WTC11 (cell line): ENCODE measurements around the gene PLEKHA5. TPM values are rescaled to one million over a fixed set of nuclear protein-coding genes. Genes with fewer than 3 reads are reported as not detected.
"Not testable (repeated sequence)": the region's sequence is repeated elsewhere in the genome, so short reads cannot be mapped to it uniquely, and the experiment has no call there.

Source experiments
- ATAC-seq: fragments of 200-7000 bp; cut with Tn5 transposase; 2 replicates; pipeline ENCODE4 v1.10.0; 2021; ENCODE audit warnings: mild to moderate bottlenecking, moderate library complexity
- CTCF ChIA-PET: fragments of 300-600 bp; sonication (Branson Sonifier 250); formaldehyde crosslinking; loops from one replicate; lab custom pipeline; 2021; ENCODE audit warnings: antibody characterized with exemption; lab: Charles Lee
- POLR2A ChIA-PET: fragments of 350-600 bp; sonication (Branson Sonifier 250); formaldehyde crosslinking; loops from one replicate; lab custom pipeline; 2021; ENCODE audit warnings: antibody characterized with exemption; lab: Charles Lee
- DNase-seq: peaks from one replicate; pipeline ENCODE4 v3.0.0; 2021; ENCODE audit warnings: low spot score
- H3K27ac Mint-ChIP-seq: 2 replicates; pipeline ENCODE4 v1.8.0; 2021; ENCODE audit warnings: mixed read lengths
- H3K27me3 Mint-ChIP-seq: 2 replicates; pipeline ENCODE4 v1.8.0; 2021; ENCODE audit warnings: low read depth, mild to moderate bottlenecking, moderate library complexity, mixed read lengths
- H3K36me3 Mint-ChIP-seq: 2 replicates; pipeline ENCODE4 v1.8.0; 2021; ENCODE audit warnings: mixed read lengths
- H3K4me1 Mint-ChIP-seq: 2 replicates; pipeline ENCODE4 v1.8.0; 2022; ENCODE audit warnings: mixed read lengths
- H3K4me3 Mint-ChIP-seq: 2 replicates; pipeline ENCODE4 v1.8.0; 2021; ENCODE audit warnings: mild to moderate bottlenecking, moderate library complexity, mixed read lengths
- H3K9me3 Mint-ChIP-seq: 2 replicates; pipeline ENCODE4 v1.8.0; 2021; ENCODE audit warnings: mixed read lengths
- ATF1 ChIP-seq: sonication (generic); formaldehyde crosslinking; IDR thresholded peaks from 2 replicates; pipeline ENCODE4 v1.8.1; 2023; ENCODE audit warnings: mild to moderate bottlenecking, moderate library complexity, missing genetic modification reagents
- CREM ChIP-seq: sonication (generic); formaldehyde crosslinking; IDR thresholded peaks from 2 replicates; pipeline ENCODE4 v1.8.1; 2022; ENCODE audit warnings: mild to moderate bottlenecking, missing genetic modification reagents, moderate library complexity
- ELF4 ChIP-seq: sonication (generic); formaldehyde crosslinking; IDR thresholded peaks from 2 replicates; pipeline ENCODE4 v1.8.1; 2022; ENCODE audit warnings: low read depth, mild to moderate bottlenecking, moderate library complexity, missing genetic modification reagents
- HMGXB4 ChIP-seq: sonication (generic); formaldehyde crosslinking; IDR thresholded peaks from 2 replicates; pipeline ENCODE4 v1.8.1; 2023; ENCODE audit warnings: mild to moderate bottlenecking, moderate library complexity, missing genetic modification reagents
- KAT7 ChIP-seq: sonication (generic); formaldehyde crosslinking; IDR thresholded peaks from 2 replicates; pipeline ENCODE4 v1.8.1; 2023; ENCODE audit warnings: missing genetic modification reagents, mild to moderate bottlenecking, borderline replicate concordance
- MXD4 ChIP-seq: fragments of 250-450 bp; sonication (Bioruptor Pico); IDR thresholded peaks from 2 replicates; pipeline ENCODE4 v1.8.0; 2021; ENCODE audit warnings: mild to moderate bottlenecking, moderate library complexity, borderline replicate concordance
- NFATC4 ChIP-seq: fragments of 250-450 bp; sonication (Bioruptor Pico); IDR thresholded peaks from 2 replicates; pipeline ENCODE4 v1.9.0; 2021; ENCODE audit warnings: mild to moderate bottlenecking
- PREB ChIP-seq: sonication (generic); formaldehyde crosslinking; IDR thresholded peaks from 2 replicates; pipeline ENCODE4 v1.8.1; 2022; ENCODE audit warnings: mild to moderate bottlenecking, missing genetic modification reagents, moderate library complexity, borderline replicate concordance
- ZNF396 ChIP-seq: fragments of 250-450 bp; sonication (Bioruptor Pico); IDR thresholded peaks from 2 replicates; pipeline ENCODE4 v1.8.0; 2021; ENCODE audit warnings: mild to moderate bottlenecking, moderate library complexity, borderline replicate concordance
- ZNF425 ChIP-seq: fragments of 250-450 bp; sonication (Bioruptor Pico); conservative IDR thresholded peaks from 2 replicates; pipeline ENCODE4 v1.9.0; 2021; ENCODE audit warnings: mild to moderate bottlenecking
- total RNA-seq: library from RNA; stranded (reverse); gene quantifications from 3 replicates; pipeline ENCODE4 v1.2.3, GENCODE V29; 2021
- TF ChIP-seq, protein P1 (sequence below): fragments of 250-450 bp; sonication (Bioruptor Pico); IDR thresholded peaks from 2 replicates; pipeline ENCODE4 v1.9.0; 2021; ENCODE audit warnings: mild to moderate bottlenecking
- TF ChIP-seq, protein P2 (sequence below): sonication (generic); formaldehyde crosslinking; IDR thresholded peaks from 2 replicates; pipeline ENCODE4 v1.8.1; 2023; ENCODE audit warnings: mild to moderate bottlenecking, missing genetic modification reagents

PLEKHA5 gene
- total RNA-seq, 1 experiment from 2014 or later, result 61.1 TPM

GRCh38 chr12:19411234-19412204 lies 282.0 kb downstream of the PLEKHA5 start:
- Mint-ChIP-seq H3K27ac (peak overlapping the region; percentile 93), H3K4me1 (peaks cover 42% of the 10 kb centered on the region), H3K4me3 (no peak overlapping the region), H3K36me3 (no peaks in the 10 kb centered on the region)
- CTCF ChIA-PET, result interaction anchor here (0.9 to 1.6 kb wide), 7 partner anchors 9 to 232 kb away, joined by 3 to 7 read pairs (median 4); no protein-coding TSS in a partner anchor
- DNase-seq, result peak; percentile 39
- TF ChIP-seq NFATC4 (CRISPR knock-in tag) (no peak), KAT7 (no peak), MXD4 (CRISPR knock-in tag) (no peak), ATF1 (CRISPR knock-in tag) (no peak), ZNF396 (CRISPR knock-in tag) (no peak), ELF4 (CRISPR knock-in tag) (no peak), CREM (CRISPR knock-in tag) (no peak), ZNF425 (CRISPR knock-in tag) (no peak)
- TF ChIP-seq, protein P1, sequence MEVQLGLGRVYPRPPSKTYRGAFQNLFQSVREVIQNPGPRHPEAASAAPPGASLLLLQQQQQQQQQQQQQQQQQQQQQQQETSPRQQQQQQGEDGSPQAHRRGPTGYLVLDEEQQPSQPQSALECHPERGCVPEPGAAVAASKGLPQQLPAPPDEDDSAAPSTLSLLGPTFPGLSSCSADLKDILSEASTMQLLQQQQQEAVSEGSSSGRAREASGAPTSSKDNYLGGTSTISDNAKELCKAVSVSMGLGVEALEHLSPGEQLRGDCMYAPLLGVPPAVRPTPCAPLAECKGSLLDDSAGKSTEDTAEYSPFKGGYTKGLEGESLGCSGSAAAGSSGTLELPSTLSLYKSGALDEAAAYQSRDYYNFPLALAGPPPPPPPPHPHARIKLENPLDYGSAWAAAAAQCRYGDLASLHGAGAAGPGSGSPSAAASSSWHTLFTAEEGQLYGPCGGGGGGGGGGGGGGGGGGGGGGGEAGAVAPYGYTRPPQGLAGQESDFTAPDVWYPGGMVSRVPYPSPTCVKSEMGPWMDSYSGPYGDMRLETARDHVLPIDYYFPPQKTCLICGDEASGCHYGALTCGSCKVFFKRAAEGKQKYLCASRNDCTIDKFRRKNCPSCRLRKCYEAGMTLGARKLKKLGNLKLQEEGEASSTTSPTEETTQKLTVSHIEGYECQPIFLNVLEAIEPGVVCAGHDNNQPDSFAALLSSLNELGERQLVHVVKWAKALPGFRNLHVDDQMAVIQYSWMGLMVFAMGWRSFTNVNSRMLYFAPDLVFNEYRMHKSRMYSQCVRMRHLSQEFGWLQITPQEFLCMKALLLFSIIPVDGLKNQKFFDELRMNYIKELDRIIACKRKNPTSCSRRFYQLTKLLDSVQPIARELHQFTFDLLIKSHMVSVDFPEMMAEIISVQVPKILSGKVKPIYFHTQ, result no peak
- TF ChIP-seq, protein P2, sequence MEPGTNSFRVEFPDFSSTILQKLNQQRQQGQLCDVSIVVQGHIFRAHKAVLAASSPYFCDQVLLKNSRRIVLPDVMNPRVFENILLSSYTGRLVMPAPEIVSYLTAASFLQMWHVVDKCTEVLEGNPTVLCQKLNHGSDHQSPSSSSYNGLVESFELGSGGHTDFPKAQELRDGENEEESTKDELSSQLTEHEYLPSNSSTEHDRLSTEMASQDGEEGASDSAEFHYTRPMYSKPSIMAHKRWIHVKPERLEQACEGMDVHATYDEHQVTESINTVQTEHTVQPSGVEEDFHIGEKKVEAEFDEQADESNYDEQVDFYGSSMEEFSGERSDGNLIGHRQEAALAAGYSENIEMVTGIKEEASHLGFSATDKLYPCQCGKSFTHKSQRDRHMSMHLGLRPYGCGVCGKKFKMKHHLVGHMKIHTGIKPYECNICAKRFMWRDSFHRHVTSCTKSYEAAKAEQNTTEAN, result no peak
- TF ChIP-seq, all 79 proteins: peak for 0
- POLR2A ChIA-PET, result interaction anchor here (1.2 kb wide), 1 partner anchor 28 kb away, joined by 3 read pairs; the partner anchor contains the start of gene AEBP2
- no peaks in the 10 kb centered on the region for H3K9me3 Mint-ChIP-seq
- no peaks in the 10 kb centered on the region for H3K27me3 Mint-ChIP-seq
- ATAC-seq, result peak; percentile 86

DNA sequence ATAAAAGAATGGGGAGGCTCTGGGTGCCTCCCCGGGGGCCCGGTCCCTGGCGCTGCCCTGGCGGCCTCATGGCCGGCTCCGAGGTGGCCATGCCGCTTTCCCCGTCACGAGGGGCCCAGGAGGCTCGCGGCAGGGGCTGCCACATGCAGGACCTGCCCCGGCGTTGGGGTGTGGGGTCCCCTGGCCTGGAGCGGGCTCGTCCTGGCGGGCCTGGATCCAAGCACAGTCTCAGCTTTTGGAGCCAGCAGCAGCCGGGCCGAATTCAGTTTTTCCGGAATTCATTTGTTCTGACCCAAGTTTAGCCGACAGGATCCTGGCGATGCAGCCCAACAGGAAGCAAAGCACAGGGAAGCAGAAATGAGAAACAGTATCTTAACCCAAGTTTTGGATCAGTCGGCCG lies 283.3 kb downstream of the PLEKHA5 start:
- no peak overlapping the region for H3K4me3 Mint-ChIP-seq
- DNase-seq (no peak), ATAC-seq (no peak; the same call in 1 of the 2 replicates)
- no peaks in the 10 kb centered on the region for H3K36me3 Mint-ChIP-seq
- ChIA-PET CTCF (no interaction called here), POLR2A (no interaction called here)
- no peaks in the 10 kb centered on the region for H3K9me3 Mint-ChIP-seq
- TF ChIP-seq PREB (CRISPR knock-in tag) (no peak), ELF4 (CRISPR knock-in tag) (0 out of 2 replicates have a peak, but pooled peaks have one; percentile 22), HMGXB4 (CRISPR knock-in tag) (0 out of 2 replicates have a peak, but pooled peaks have one; percentile 23)
- H3K27me3 Mint-ChIP-seq, result no peaks in the 10 kb centered on the region
- peaks cover 42% of the 10 kb centered on the region for H3K4me1 Mint-ChIP-seq
- no peak overlapping the region for H3K27ac Mint-ChIP-seq

GRCh38 chr12:19413582-19413981 lies 284.0 kb downstream of the PLEKHA5 start:
- H3K36me3 Mint-ChIP-seq, H3K27me3 Mint-ChIP-seq, DNase-seq, H3K9me3 Mint-ChIP-seq, H3K27ac Mint-ChIP-seq, H3K4me3 Mint-ChIP-seq, POLR2A ChIA-PET, CTCF ChIA-PET, ATAC-seq: not testable (repeated sequence)
- peaks cover 38% of the 10 kb centered on the region for H3K4me1 Mint-ChIP-seq
